ENCODE data around the gene PPFIA3. TPM values are rescaled to one million over a fixed set of nuclear protein-coding genes. Genes with fewer than 3 reads are reported as not detected.

PPFIA3 gene
- total and polyA plus RNA-seq, 2 of the 8 experiments (the other 6 are each of a cell fraction or from before 2014, with no cell fraction given) = 15.9 to 25.3 TPM

GRCh38 chr19:49149652-49150105, 30.3 kb downstream of the PPFIA3 start:
- Histone ChIP-seq H4K8ac (ENCODE audit: extremely low read depth, insufficient read depth, low read length) (no peak overlapping the region), H3K27me3 (replicated peaks in 1 of 4; ENCODE audit: control insufficient read depth in 3 of 4, extremely low read depth in 1 of 4, insufficient read depth in 3 of 4, low read length in 3 of 4) (peaks cover 0 to 7% (median 3%) of the 10 kb centered on the region in 4 experiments; a peak in 3 of 7 replicates), H3K4me2 (ENCODE audit: insufficient read depth in 1 of 2, low read depth in 2 of 2, low read length in 2 of 2) (peak overlapping the region; percentile 85 to 95), H3K56ac (replicated peaks; ENCODE audit: insufficient read length, low read depth, low read length) (peak overlapping the region; percentile 65), H2AFZ (ENCODE audit: low read length) (no peak overlapping the region), H3K27ac (ENCODE audit: low read depth, low read length) (peak overlapping the region; percentile 65), H3K9ac (replicated peaks in 1 of 4; ENCODE audit: extremely low read depth in 1 of 4, low read depth in 3 of 4, low read length in 3 of 4) (peak overlapping the region; percentile 45 to 72 (median 60); a peak in 6 of 7 replicates), H2BK5ac (ENCODE audit: low read depth, low read length) (peak overlapping the region; percentile 87), H3K23me2 (ENCODE audit: low read depth, low read length) (peaks cover 27% of the 10 kb centered on the region), H2BK15ac (ENCODE audit: low read length) (no peak overlapping the region; the same call in 1 of the 2 replicates), H4K20me1 (replicated peaks in 1 of 2; ENCODE audit: control insufficient read depth in 1 of 2, insufficient read depth in 2 of 2, low read length in 2 of 2) (peaks cover 0 to 2% of the 10 kb centered on the region in 2 experiments), H2AK5ac (ENCODE audit: low read depth, low read length) (no peak overlapping the region), H4K91ac (replicated peaks; ENCODE audit: insufficient read length, low read length) (no peak overlapping the region), H2BK12ac (ENCODE audit: low read depth, low read length) (0 out of 2 replicates have a peak overlapping the region, but pooled peaks have one; percentile 43), H3K4ac (replicated peaks; ENCODE audit: insufficient read length, low read depth, low read length) (no peak overlapping the region), H3K9me3 (ENCODE audit: insufficient read depth in 2 of 2, low read depth in 1 of 2, low read length in 1 of 2) (no peaks in the 10 kb centered on the region), H3K14ac (ENCODE audit: insufficient read length) (no peak overlapping the region), H3K4me1 (replicated peaks in 1 of 4; ENCODE audit: control insufficient read depth in 3 of 4, insufficient read depth in 4 of 4, low read length in 3 of 4) (peaks cover 0 to 22% (median 10%) of the 10 kb centered on the region in 4 experiments; a peak in 6 of 7 replicates), H2BK20ac (ENCODE audit: low read length) (no peak overlapping the region), H3K36me3 (ENCODE audit: control insufficient read depth in 2 of 4, insufficient read depth in 4 of 4, low read length in 3 of 4) (no peaks in the 10 kb centered on the region), H4K5ac (ENCODE audit: insufficient read length, low read depth, low read length) (peak overlapping the region; percentile 18), H3K79me2 (ENCODE audit: control insufficient read depth in 1 of 2, insufficient read depth in 2 of 2, low read length in 2 of 2) (no peaks in the 10 kb centered on the region), H3K4me3 (ENCODE audit: extremely low read depth in 1 of 4, insufficient read depth in 2 of 4, low read depth in 3 of 4, low read length in 4 of 4) (peak overlapping the region; percentile 69 to 97 (median 90)), H3K79me1 (ENCODE audit: low read depth, low read length) (0 out of 2 replicates have a peak, but pooled peaks cover 2% of the 10 kb centered on the region), H3K18ac (ENCODE audit: extremely low read depth, low read length) (peak overlapping the region; percentile 92), H2BK120ac (replicated peaks; ENCODE audit: low read depth, low read length) (no peak overlapping the region), H3K23ac (ENCODE audit: insufficient read length) (no peak overlapping the region)
- 1% methylated on average over 13 of the region's 23 CpGs; no CpG with 5 or more reads in 1 of the 2 experiments for WGBS, 2 experiments (ENCODE audit: extremely low coverage in 1 of 2, insufficient coverage in 1 of 2, insufficient read length in 1 of 2, insufficient replicate concordance in 2 of 2, low coverage in 1 of 2, low lambda C conversion rate in 2 of 2, missing lambda C conversion rate in 1 of 2)
- ChIA-PET CTCF (ENCODE audit: partially characterized antibody) (interaction anchor here (1.1 to 5.0 kb wide), 10 partner anchors 14 to 76 kb away, joined by 3 to 38 read pairs (median 8); partner anchors contain the start of genes KCNA7, LIN7B and PPFIA3), POLR2A (ENCODE audit: partially characterized antibody) (interaction anchor here (0.8 to 5.6 kb wide), 22 partner anchors 10 to 746 kb away, joined by 3 to 47 read pairs (median 6); partner anchors contain the start of genes LIN7B, PPFIA3 and TRPM4)
- peak in 1 of 2 experiments; percentile 88 for DNase-seq (ENCODE audit: low read depth in 1 of 2, low spot score in 2 of 2)
- no peak for FAIRE-seq
- TF ChIP-seq CTBP2 (IDR thresholded peaks at IDR 0.05; ENCODE audit: borderline replicate concordance, insufficient read depth, insufficient read length, low read length) = no peak
- TF ChIP-seq BRCA1 (IDR thresholded peaks at IDR 0.05; ENCODE audit: low read depth, low read length) = peak; percentile 62; the same call in 1 of the 2 replicates
- TF ChIP-seq NRF1 (IDR thresholded peaks at IDR 0.05; ENCODE audit: low read depth, low read length) = no peak
- peak; percentile 99 for TF ChIP-seq CHD1 (IDR thresholded peaks at IDR 0.05; ENCODE audit: low read depth, low read length)
- TF ChIP-seq SAP30 (IDR thresholded peaks at IDR 0.05; ENCODE audit: insufficient read depth, insufficient replicate concordance, low read length) = peak; percentile 92
- no peak for TF ChIP-seq BACH1 (IDR thresholded peaks at IDR 0.05; ENCODE audit: low read length)
- no peak for TF ChIP-seq POU5F1 (IDR thresholded peaks at IDR 0.05; ENCODE audit: low read depth, low read length)
- peak; percentile 50 for TF ChIP-seq ASH2L (IDR thresholded peaks at IDR 0.05; ENCODE audit: low read length)
- TF ChIP-seq EP300 (IDR thresholded peaks at IDR 0.05; ENCODE audit: borderline replicate concordance in 1 of 2, low read depth in 2 of 2, low read length in 2 of 2) = peak in 1 of 2 experiments; percentile 100; a peak in 2 of 3 replicates
- no peak for TF ChIP-seq SRF (IDR thresholded peaks at IDR 0.05; ENCODE audit: low read depth, low read length)
- peak; percentile 89 for TF ChIP-seq SIX5 (IDR thresholded peaks at IDR 0.05; ENCODE audit: low read depth, low read length)
- no peak for TF ChIP-seq ATF3 (IDR thresholded peaks at IDR 0.05; ENCODE audit: insufficient read depth, low read depth, low read length)

Measured in H1 (cell line).